SW480 (cell line): ENCODE data around the gene IFITM1.
A peak's percentile ranks its signal among the peaks of the same experiment; 100 is the strongest.

Source experiments
- DNase-seq: peaks from one replicate; pipeline ENCODE4 v3.0.0-alpha.2; 2016; ENCODE audit warnings: low spot score

IFITM1 gene

DNA sequence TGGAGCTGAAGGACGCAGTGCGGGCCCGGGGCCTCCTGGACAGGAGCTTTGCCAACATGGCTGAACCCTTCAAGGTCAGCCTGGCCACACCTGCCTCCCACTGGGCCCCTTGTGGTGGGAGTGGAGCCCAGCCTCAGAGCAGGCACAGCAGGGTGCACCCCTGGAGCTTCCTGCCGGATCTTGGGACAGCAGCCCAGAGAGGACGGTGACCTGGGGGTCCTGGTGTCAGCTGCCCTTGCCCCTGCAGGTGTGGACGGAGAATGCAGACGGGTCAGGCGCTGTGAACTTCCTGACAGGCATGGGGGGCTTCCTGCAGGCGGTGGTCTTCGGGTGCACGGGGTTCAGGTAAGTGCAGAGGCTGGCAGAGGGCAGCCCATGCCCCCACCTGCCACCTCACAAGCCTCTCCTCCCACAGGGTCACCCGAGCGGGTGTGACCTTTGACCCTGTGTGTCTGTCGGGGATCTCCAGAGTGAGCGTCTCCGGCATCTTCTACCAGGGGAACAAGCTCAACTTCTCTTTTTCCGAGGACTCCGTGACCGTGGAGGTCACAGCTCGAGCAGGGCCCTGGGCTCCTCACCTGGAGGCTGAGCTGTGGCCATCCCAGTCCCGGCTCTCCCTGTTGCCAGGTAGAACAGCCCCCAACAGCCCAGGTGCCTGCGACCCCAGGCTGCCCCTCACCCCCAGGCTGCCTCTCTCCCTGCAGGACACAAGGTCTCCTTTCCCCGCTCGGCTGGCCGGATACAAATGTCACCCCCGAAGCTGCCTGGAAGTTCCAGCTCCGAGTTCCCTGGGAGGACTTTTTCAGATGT lies 19.8 kb upstream of the IFITM1 start:
- no peak for DNase-seq

DNA sequence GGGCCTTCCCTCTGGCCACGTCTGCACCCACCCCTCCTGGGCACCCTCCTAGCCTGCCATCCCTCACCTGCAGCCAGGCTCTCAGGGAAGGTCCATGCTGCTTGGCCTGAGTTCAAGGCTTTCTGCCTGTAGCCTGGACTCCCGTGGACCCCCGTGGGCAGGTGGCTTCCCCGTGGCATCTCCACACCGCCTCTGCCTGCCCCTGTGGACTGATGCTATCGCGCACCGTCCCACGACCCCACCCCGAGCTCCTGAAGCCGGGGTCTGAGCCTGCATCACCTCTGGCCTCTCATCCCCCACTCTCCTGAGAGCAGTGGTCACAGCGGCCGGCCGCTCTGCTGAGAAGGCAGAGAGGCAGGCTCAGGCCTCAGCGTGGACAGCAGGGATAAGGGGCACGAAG lies 19.1 kb upstream of the IFITM1 start:
- DNase-seq, result no peak

DNA sequence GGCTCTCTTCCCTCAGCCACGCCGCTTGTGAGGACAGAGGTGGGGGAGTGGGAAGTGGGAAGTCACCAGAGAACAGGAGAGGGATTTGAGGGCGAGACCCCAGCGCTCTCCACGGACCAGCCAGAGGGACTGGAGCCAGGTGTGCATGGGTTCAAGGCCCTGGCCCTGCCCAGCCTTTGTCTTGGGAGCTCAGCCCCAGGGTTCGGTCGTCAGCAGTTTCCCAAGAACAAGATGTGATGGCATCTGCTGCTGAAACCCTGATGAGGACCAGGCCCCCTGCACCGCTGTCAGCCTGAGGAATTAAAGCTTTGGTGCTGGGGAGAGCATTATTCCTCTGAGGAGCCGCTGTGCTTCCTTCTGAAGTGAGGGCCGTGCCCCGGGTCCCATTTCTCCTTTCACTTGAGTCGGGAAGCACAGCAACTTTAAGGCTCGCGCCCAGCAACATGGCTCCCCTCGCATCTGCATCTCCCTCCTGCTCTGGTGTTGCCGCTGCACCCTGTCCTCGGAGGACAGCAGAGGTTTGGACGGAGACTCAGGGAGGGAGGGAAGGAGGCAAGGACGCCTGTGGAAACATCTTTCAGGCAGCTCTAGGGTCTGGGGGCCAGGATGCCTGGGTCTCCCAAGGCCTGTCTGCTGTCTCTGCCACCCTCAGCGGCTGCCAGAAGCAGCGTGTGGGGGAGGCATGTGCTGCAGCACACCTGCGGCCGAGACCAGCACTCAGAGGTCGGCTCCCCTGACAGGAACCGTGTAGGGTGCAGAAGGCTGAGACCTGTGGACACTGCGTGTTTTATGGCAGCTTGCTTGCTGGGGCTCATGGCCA lies 18.3 kb upstream of the IFITM1 start:
- DNase-seq, result no peak

DNA sequence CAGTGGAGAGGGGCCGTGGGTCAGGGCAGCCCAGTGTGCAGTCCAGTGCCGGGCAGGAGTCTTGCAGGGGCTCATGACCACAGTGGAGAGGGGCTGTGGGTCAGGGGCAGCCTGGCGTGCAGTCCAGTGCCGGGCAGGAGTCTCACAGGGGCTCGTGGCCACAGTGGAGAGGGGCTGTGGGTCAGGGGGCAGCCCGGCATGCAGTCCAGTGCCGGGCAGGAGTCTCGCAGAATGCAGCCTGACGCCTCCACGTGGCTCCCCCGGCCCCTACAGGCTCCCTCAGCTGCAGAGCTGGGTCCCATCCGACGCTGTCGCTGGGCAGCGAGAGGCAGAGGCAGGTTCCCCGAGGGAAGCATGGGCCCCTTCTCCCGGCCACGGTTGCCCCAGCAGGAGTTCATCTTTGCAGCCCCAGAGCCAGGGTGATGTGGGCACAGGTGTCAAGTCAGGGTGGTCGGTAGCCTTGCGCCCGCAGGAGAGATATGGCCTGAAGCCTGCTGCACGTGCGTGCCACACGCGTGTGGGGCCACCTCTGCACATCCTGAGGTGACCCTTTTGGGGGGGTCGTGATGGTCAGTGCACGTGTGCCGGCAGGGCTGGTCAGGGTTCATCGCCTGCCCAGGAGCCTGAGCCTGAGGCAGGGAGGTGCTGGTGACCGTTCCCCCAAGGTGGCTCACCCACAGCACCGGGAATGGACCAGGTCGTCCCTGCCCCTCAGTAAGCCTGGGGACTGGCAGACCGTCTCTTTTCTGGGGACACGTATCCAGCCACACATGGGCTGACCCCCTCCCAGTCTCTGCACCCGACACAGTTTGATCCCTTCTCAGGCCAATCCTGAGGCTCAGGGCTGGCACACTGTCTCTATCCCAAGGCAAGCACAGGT lies 17.4 kb upstream of the IFITM1 start:
- no peak for DNase-seq

DNA sequence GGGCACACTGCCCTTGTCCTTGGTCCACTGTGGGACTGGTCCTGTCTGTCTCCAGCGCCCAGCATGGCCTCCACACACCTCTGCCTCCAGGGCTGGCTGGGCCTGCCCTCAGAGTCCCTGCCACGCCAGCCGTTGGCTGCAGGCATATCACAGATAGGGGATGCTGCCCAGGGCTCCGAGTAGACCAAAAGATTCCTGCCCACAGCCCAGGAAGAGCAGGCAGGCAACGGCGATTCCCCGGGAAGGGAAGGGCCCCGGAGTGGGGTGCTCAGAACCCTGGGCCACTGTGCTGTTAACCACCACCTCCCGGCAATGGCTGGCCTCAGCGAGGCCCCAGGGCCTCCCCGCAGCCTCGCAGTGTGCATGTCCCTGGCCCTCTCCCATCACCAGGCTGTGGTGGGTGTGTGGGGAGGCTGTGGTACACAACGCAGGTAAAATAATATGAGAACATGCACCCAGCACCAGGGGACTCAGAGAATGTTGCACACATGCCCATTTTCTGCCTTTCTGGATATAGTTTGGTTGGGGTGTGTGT lies 16.7 kb upstream of the IFITM1 start:
- DNase-seq, result no peak

DNA sequence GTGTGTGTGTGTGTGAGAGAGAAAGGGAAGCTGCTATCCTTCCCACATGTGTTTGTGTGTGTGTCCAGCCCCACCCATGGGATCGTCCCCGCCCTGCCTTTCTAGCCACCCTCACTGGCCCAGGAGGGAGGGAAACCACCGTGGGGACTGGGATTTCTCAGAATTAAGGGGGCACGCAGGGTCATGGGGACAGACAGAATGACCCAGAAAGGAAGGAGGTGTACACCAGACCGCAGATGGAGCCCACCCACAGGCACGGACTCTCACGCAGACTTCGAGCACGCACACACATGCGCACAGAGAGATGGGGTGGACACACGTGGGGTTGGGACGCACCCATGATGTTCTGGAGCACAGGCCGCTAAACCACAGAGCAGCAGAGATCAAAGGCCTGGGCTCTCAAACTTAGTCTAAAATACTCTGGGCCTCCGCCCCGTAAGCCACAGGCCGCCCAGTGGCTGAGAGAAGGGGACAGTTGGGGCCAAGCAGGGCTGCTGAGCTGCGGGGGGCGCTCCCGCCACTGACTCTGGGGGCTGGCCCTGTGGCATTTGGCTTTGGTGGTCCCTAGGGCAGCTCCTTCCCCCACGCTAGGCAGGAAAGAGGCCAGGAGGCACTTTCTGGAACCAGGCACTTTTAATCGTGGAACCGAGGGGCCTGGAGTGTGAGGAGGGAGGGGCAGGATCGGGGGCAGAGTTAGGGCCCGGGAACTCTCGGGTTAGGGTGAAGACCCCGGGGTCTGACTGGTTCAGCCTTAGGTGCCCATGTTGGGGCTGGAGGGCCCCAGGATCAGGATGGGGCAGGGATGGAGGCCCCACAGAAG lies 16.0 kb upstream of the IFITM1 start:
- DNase-seq, result peak; percentile 92

DNA sequence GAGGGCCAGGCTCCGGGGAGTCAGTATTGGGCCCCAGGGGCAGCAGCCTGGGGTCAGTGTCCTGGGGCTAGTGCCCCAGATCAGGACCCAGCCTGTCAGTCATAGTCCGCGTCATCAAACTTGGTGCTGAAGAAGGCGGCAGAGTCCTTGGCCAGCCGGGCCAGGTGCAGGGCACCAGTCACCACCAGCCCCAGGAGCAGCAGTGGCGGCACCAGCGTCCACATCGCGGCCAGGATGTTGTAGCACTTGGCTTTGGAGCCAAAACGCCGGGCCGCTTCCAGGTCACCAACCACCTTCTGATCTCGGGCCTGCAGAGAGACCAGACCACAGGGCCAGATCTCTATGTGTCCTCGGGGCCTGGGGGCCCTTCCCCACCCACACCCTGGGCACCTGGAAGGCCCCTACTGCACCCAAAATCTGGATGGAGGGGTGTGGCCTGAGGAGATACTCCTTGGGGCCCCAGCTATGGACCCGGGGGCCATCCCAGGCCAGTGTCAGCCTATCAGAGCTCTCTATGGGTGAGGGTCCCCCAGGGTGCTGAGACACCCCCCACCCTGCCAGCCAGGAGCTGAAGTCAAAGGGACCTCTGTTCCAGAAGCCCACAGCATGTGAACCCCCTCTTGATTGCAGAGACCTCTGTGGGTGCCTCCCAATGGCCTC lies 15.3 kb upstream of the IFITM1 start:
- DNase-seq, result peak; percentile 40

DNA sequence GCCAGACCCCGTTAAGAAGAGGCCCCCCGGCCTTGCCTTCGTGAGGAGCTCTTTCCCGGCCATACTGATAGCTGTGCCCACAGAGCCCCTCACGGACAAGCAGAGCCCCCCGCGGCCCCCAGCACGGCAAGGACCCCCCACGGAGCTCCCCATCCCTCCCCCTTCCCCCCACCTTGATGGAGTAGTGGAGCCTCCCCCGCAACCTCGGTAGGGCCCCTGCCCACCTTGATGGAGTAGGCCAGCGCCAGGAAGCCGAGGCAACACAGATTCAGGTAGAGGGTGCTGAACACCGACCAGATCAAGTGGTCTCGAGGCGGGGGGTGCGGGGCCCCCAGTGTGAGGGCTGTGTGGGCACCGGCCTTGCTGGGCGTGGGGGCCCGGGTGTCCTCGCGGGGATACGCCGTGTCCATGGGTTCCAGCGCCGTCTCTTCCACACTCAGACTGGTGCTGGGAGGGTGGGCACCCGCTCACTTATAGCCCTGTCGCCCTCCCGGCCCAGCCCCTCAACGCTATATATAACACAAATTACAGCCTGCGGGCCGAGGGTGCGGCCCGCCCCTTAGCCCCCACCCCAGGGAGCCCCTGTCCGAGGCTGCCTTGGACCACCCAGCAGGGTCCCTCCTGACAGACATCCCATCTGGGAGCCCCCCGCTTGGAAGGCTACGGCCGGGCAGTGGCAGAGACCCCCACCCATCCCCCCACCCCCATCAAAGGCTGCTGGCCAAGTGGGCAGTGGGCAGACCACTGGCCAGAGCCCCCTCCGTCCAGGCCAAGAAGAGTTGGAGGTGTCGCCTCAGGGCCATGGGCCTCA lies 14.6 kb upstream of the IFITM1 start, which contains the start of gene IFITM5:
Gene IFITM5 (minus strand): TSS at position 446 of the 811 bp plus-strand sequence. CDS start 36 bp downstream, at position 410.
- DNase-seq, result no peak

DNA sequence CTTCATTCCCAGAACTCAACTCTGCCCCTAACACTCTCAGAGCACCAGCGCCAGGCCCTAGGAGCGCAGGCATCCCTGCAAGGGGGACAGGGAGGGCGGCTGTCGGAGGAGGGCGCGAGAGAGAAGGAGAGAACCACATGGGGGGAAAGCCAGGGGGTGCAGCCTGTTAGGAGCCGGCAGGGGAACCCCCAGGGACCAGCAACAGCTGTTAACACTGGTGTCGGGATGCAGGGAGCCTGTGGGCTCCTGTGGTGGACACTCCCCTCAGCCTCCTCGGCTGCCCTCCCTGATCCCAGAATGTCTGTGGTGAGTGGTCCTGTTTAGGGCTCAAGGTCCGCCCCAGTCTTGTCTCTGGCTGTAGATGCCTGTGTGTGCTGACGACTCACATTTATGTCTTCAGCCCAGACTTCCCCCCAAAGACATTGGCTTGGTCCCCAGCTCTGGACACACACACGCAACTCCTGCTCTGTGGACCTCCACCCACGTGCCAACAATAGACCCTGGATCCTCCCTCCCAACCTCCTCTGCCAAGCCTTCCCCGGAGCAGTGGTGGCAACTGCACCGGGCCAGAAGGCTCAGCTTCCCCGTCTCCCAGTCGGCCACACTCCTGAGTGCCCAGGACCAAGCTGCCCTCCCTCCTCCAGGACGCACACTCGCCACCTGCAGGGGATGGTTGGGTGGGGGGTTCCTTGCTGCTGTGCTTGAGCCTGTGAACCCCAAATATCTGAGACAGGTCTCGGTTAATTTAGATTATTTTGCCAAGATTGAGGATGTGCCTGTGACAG lies 13.7 kb upstream of the IFITM1 start:
- DNase-seq, result no peak

DNA sequence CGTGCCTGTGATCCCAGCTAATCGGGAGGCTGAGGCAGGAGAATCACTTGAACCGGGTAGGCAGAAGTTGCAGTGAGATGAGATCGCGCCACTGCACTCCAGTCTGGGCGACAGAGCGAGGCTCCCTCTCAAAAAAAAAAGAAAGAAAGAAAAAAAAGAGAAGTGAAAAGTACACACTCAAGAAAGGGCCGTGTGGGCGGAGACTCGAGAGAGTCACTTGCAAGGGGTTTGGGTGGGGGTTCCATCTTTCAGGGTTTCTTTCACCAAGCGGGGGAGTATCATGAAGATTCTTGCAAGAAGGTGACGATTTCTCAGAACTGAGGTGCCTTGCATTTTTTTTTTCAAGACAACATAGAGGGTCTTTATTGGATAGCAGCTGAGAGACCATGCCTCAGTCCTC lies 10.5 kb upstream of the IFITM1 start:
- DNase-seq, result no peak

DNA sequence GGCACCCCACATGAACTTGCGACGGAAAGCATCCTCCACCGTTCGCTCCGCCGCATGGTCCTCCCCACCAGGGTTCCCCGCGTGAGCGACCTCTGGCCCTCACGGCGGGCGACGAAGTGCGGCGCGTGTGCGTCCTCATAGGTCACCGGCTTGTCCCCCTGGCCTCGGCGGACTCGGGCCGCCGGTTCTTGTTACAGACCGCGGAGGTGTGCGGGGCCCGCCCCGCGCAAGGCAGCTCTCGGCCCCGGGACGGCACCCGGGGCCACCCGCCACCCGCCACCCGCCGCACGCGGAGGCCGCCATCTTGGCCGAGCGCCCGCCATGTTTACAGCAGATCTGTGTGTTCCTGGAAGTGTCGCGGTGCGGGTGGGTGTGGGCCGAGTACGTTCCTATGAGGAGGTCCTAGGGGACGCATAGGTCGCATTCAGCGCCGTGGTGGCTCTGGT lies 9.8 kb upstream of the IFITM1 start:
- DNase-seq, result no peak

DNA sequence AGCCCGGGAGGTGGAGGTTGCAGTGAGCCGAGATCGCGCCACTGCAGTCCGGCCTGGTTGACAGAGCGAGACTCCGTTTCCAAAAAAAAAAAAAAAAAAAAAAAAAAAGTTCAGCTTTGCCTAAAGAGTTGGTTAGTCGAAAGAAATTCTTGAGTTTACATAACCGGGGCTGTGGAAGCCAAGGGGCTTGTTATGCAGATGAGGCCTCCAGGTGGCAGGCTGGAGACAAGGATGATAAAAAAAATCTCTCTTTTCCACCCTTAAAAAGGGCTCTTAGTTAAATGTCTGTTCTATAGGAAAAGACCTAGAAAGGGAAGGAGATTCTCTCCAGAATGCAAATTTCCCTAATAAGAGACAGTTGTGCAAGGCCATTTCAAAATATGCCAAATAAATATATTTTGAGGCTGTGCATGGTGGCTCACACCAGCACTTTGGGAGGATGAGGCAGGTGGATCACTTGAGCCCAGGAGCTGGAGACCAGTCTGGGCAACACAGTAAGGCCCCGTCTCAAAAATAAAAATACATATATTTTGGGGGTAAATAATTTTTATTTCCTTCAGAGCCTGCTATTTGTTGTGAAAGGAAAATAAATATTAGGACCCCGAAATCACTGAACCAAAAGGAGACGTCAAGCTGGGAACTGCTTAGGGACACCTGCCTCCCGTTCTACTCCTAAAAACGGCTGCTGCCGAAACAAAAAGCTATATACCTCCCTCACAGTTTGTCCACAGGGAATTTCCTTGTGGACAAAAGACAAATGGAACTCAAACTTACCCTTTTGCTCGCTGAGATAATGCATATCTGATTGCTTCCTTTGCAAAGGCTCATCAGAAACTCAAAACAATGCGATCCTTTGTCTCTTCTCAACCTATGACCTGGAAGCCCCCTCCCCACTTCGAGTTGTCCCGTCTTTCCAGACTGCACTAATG lies 8.7 kb upstream of the IFITM1 start:
- DNase-seq, result peak; percentile 34

DNA sequence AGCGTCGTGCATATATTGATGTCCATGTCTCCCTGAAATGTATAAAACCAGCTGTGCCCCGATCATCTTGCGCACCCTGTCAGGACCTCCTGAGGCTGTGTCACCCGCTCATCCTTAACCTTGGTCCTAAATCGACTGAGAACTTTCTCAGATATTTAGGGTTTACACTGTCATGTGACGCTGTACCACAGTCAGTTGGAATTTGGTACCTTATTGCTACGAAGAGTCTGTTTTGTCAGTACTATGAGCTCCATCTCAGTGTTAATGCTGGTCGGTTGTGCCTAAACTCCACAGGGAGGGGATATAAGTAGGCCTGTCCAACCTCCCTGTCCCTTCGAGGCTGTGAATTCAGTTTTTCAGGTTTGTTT lies 8.0 kb upstream of the IFITM1 start:
- DNase-seq, result no peak

DNA sequence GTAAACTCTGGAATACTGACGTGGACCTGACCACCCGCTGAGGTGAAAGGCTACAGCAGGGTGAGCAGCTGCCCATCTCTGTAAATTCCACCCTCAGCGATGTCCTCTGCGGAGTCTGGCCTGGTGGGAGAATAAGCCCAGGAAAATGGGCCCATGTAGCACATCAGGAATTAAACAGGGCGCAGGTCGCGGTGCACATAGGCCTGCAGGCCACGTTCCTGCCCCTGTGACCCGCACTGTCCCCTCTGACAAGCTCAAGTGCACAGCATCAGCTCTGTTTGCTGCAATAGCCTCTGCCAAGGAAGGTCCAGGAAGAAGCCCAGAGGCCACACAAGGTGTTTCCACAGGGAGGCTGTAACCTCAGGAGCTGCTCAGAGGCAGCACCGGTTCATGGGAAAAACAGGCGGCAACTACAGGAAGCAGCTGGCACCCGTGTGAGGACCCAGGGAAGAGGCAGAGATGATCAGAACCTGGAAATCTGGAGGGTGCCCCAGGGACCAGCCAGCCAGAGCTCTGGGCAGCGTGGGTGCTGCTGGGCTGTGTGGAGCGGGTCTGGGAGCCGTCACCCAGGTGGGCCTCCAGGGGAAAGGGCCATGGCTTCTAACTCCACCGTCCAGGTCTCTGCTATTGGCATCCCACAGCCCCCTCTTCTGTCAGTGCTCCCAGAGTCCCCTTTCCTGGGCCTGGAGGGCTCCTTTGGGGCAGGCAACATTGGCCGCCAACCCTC lies 7.0 kb upstream of the IFITM1 start:
- no peak for DNase-seq

DNA sequence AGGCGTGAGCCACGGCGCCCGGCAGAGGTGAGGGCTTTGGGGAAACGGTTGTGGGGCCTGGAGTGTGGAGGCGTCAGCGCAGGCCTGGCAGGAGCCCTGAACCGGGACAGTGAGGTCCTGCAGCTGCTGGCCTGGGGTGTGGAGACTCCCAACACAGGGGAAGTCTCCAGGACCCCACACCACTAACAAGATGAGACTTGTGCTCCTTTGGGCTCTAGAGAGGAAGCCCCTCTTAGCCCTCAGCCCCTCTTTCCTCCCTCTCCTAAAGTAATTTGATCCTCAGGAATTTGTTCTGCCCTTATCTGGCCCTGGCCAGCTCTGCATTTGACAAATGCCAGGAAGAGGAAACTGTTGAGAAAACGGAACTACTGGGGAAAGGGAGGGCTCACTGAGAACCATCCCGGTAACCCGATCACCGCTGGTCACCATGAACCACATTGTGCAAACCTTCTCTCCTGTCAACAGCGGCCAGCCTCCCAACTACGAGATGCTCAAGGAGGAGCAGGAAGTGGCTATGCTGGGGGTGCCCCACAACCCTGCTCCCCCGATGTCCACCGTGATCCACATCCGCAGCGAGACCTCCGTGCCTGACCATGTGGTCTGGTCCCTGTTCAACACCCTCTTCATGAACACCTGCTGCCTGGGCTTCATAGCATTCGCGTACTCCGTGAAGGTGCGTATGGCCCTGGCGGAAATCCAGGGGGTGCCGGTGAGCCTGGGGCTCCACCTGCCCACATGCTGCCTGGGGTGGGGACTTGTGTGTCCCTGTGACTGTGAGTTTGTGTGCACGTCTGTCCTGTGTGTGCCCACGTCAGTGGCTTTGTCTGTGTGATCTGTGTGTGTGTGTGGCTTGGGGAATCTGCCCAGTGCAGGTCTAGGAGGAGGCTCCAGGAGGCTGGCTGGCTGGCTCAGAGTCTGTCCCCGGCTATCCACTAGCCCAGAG lies 5.8 kb upstream of the IFITM1 start, which contains the start of gene IFITM2:
Gene IFITM2 (plus strand): TSS at position 51 of the 943 bp plus-strand sequence. CDS start 377 bp downstream, at position 428.
- peak; percentile 74 for DNase-seq
